ENCODE data around the gene DIAPH1.

DNA sequence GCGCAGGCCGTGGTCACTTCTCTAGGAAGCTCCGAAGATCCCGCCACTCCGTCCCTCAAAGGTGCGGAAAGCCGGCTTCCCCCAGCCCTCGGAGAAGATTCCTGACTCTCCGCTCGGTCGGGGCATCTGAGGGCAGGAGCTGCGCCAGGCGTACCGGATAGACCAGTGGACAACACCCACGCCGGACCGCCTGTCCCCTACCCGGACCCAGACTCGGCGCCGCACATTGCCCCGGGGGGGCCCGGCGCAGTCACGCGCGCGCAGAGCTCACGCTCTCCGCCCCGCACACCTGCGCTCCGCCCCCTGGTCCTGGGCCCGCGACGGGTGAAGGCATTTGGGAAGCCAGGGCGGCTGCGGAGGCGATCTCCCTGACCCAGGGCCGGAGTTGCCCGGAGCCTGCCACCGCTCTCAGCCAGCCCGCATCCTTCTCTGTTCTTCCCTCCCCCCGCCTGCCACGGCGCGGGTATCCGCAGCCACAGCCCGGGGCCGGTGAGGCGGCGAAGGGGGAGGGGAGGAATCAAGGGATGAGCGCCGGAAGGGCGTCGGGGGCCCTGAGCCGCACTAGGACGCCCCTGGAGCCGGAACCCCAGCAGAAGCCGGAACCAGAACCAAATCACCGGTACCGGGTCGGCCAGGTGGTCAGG lies 18.4 kb upstream of the DIAPH1 start:
- TF ChIP-seq, protein P1, sequence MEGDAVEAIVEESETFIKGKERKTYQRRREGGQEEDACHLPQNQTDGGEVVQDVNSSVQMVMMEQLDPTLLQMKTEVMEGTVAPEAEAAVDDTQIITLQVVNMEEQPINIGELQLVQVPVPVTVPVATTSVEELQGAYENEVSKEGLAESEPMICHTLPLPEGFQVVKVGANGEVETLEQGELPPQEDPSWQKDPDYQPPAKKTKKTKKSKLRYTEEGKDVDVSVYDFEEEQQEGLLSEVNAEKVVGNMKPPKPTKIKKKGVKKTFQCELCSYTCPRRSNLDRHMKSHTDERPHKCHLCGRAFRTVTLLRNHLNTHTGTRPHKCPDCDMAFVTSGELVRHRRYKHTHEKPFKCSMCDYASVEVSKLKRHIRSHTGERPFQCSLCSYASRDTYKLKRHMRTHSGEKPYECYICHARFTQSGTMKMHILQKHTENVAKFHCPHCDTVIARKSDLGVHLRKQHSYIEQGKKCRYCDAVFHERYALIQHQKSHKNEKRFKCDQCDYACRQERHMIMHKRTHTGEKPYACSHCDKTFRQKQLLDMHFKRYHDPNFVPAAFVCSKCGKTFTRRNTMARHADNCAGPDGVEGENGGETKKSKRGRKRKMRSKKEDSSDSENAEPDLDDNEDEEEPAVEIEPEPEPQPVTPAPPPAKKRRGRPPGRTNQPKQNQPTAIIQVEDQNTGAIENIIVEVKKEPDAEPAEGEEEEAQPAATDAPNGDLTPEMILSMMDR (conservative IDR thresholded peaks at IDR 0.05; ENCODE audit: low read length) = no peak
- TF ChIP-seq EZH2phosphoT487 (IDR thresholded peaks at IDR 0.05; ENCODE audit: borderline replicate concordance) = no peak
